CD14-positive monocyte (primary cell): ENCODE data around the gene SIAH3. TPM values are rescaled to one million over a fixed set of nuclear protein-coding genes. Genes with fewer than 3 reads are reported as not detected.
A peak's percentile ranks its signal among the peaks of the same experiment; 100 is the strongest.

ENCODE experiments used
- DNase-seq, 3 donors: peaks; one replicate each; pipeline ENCODE4 v3.0.0-alpha.2; 2011 to 2022
- H2AFZ ChIP-seq: 2 replicates; pipeline ENCODE4 v1.6.0; 2012; ENCODE audit warnings: mild to moderate bottlenecking, low read depth, low read length, inconsistent platforms; ENCODE audit not compliant: insufficient read depth, poor library complexity, severe bottlenecking
- H3K27ac ChIP-seq, 2 donors: 1 replicate in 1 of 2; 2 replicates in 1 of 2; pipeline ENCODE4 v1.5.1; 2012 to 2013; ENCODE audit warnings: low read length in 2 of 2, control low read depth in 1 of 2, inconsistent platforms in 1 of 2, low read depth in 1 of 2, mild to moderate bottlenecking in 1 of 2
- H3K27me3 ChIP-seq, 2 donors: one replicate each; pipeline versions ENCODE4 v1.6.0 to v1.6.1; 2011 to 2013; ENCODE audit warnings: low read length in 2 of 2; ENCODE audit not compliant: control insufficient read depth in 2 of 2, insufficient read depth in 2 of 2
- H3K36me3 ChIP-seq, 2 donors: replicated peaks in 1 of 2; 1 replicate in 1 of 2; 2 replicates in 1 of 2; pipeline versions ENCODE4 v1.5.1 to v1.6.1; 2012 to 2013; ENCODE audit warnings: low read length in 2 of 2, control low read depth in 1 of 2, inconsistent platforms in 1 of 2, mild to moderate bottlenecking in 1 of 2; ENCODE audit not compliant: insufficient read depth in 2 of 2, control insufficient read depth in 1 of 2
- H3K4me1 ChIP-seq, 2 donors: 1 replicate in 1 of 2; 2 replicates in 1 of 2; pipeline versions ENCODE4 v1.5.1 to v1.6.1; 2012 to 2013; ENCODE audit warnings: low read length in 2 of 2, control low read depth in 1 of 2, inconsistent platforms in 1 of 2, mild to moderate bottlenecking in 1 of 2, moderate library complexity in 1 of 2; ENCODE audit not compliant: insufficient read depth in 2 of 2, control insufficient read depth in 1 of 2
- H3K4me2 ChIP-seq: replicated peaks from 2 replicates; pipeline ENCODE3; 2012; ENCODE audit warnings: low read length, moderate library complexity, mild to moderate bottlenecking; ENCODE audit not compliant: poor library complexity, severe bottlenecking; ENCODE audit errors: extremely low read depth
- H3K4me3 ChIP-seq, 3 experiments: fragments of 200-600 bp in 1 of 3; sonication (generic) in 1 of 3; replicated peaks in 1 of 3; 1 replicate in 2 of 3; 2 replicates in 1 of 3; pipeline ENCODE4 v1.5.1; 2011 to 2013; ENCODE audit warnings: low read length in 3 of 3, mild to moderate bottlenecking in 3 of 3, control low read depth in 2 of 3, low read depth in 2 of 3, inconsistent platforms in 1 of 3, moderate library complexity in 1 of 3
- H3K79me2 ChIP-seq: 2 replicates; pipeline ENCODE4 v1.6.0; 2012; ENCODE audit warnings: mild to moderate bottlenecking, control low read depth, inconsistent platforms, low read length, moderate library complexity; ENCODE audit not compliant: insufficient read depth
- H3K9ac ChIP-seq: 2 replicates; pipeline ENCODE4 v1.6.0; 2017; ENCODE audit warnings: low read length, mild to moderate bottlenecking; ENCODE audit not compliant: insufficient read depth, poor library complexity, severe bottlenecking
- H3K9me3 ChIP-seq, 2 donors: replicated peaks in 1 of 2; 1 replicate in 1 of 2; 2 replicates in 1 of 2; pipeline versions ENCODE4 v1.5.1 to v1.6.1; 2012 to 2013; ENCODE audit warnings: low read length in 2 of 2, control low read depth in 1 of 2; ENCODE audit not compliant: control insufficient read depth in 1 of 2, insufficient read depth in 1 of 2
- H4K20me1 ChIP-seq: 2 replicates; pipeline ENCODE4 v1.6.0; 2012; ENCODE audit warnings: mild to moderate bottlenecking, low read length, control low read depth, moderate library complexity; ENCODE audit not compliant: insufficient read depth
- H3K27ac Mint-ChIP-seq, 7 donors: one replicate each; pipeline ENCODE4 v1.8.0; 2020; ENCODE audit warnings: mild to moderate bottlenecking in 7 of 7, mixed read lengths in 7 of 7, moderate library complexity in 6 of 7, inconsistent platforms in 2 of 7
- H3K27me3 Mint-ChIP-seq, 3 donors: one replicate each; pipeline ENCODE4 v1.8.0; 2021 to 2022; ENCODE audit warnings: low read depth in 3 of 3, mild to moderate bottlenecking in 3 of 3, mixed read lengths in 3 of 3, moderate library complexity in 3 of 3, inconsistent platforms in 1 of 3
- H3K36me3 Mint-ChIP-seq, 2 donors: one replicate each; pipeline ENCODE4 v1.8.0; 2020; ENCODE audit warnings: mixed read lengths in 2 of 2, inconsistent platforms in 1 of 2, mild to moderate bottlenecking in 1 of 2
- H3K4me1 Mint-ChIP-seq: one replicate; pipeline ENCODE4 v1.8.0; 2020; ENCODE audit warnings: mild to moderate bottlenecking, mixed read lengths
- H3K4me3 Mint-ChIP-seq, 2 donors: one replicate each; pipeline ENCODE4 v1.8.0; 2020; ENCODE audit warnings: mild to moderate bottlenecking in 2 of 2, mixed read lengths in 2 of 2, moderate library complexity in 1 of 2
- H3K9me3 Mint-ChIP-seq, 7 donors: one replicate each; pipeline ENCODE4 v1.8.0; 2020 to 2022; ENCODE audit warnings: mixed read lengths in 7 of 7, mild to moderate bottlenecking in 6 of 7, moderate library complexity in 6 of 7, inconsistent platforms in 2 of 7
- CTCF ChIP-seq: fragments of 200-600 bp; IDR thresholded peaks from one replicate; pipeline ENCODE4 v1.8.0; 2022; ENCODE audit warnings: antibody characterized with exemption, mild to moderate bottlenecking
- WGBS: methylation state at CpG from one replicate; pipeline ENCODE4 v1.1.5; 2013; ENCODE audit warnings: missing lambda C conversion rate; ENCODE audit not compliant: insufficient coverage; 5-methylcytosine and 5-hydroxymethylcytosine counted together
- intact Hi-C, 2 donors: fragments of 100-400 bp; cut with micrococcal nuclease; formaldehyde crosslinking; loops; one replicate each; pipeline versions ENCODE4 v1.15.0 to v1.15.1; 2023
- polyA plus RNA-seq, 3 donors: library from polyadenylated mRNA; depleted of rRNA in 1 of 3; unstranded in 2 of 3; stranded (reverse) in 1 of 3; fragments of 300-500 nt in 2 of 3; fragments of >200 nt in 1 of 3; fragmentation: Illumina TruSeq in 2 of 3; gene quantifications; 1 replicate in 2 of 3; 2 replicates in 1 of 3; pipeline ENCODE4 v1.2.3, GENCODE V29; 2012 to 2021

SIAH3 gene
- polyA plus RNA-seq, 3 donors: not detected

- no peak overlapping the region for H3K9ac ChIP-seq
- H3K9me3 ChIP-seq: no peaks in the 10 kb centered on the region
- no peaks in the 10 kb centered on the region for H3K79me2 ChIP-seq
- peaks cover 3% of the 10 kb centered on the region for H3K4me1 Mint-ChIP-seq
- no peaks in the 10 kb centered on the region for H4K20me1 ChIP-seq
- H3K27ac ChIP-seq: no peak overlapping the region
- no peaks in the 10 kb centered on the region for H3K27me3 Mint-ChIP-seq
- no peaks in the 10 kb centered on the region for H3K27me3 ChIP-seq
- peak; percentile 70 for TF ChIP-seq CTCF
- no peak overlapping the region for H3K4me3 ChIP-seq
- H2AFZ ChIP-seq: no peak overlapping the region
- no peak overlapping the region for H3K4me2 ChIP-seq
- H3K36me3 ChIP-seq: no peaks in the 10 kb centered on the region
- intact Hi-C loops: loop anchor here in 1 of 2 donors (10.0 kb wide), 1 partner anchor 317 kb away; no protein-coding TSS in a partner anchor
- H3K9me3 Mint-ChIP-seq: peaks cover 0 to 2% (median 0%) of the 10 kb centered on the region in 7 donors
- peak; percentile 18 to 47 (median 21) for DNase-seq
- H3K4me1 ChIP-seq: no peaks in the 10 kb centered on the region
- H3K36me3 Mint-ChIP-seq: no peaks in the 10 kb centered on the region
- no CpG with 5 or more reads among the region's 3 CpGs for WGBS
- H3K4me3 Mint-ChIP-seq: no peak overlapping the region
- H3K27ac Mint-ChIP-seq: no peak overlapping the region
Measured at GRCh38 chr13:45807520-45808099, 43.9 kb downstream of the SIAH3 start.

- no peaks in the 10 kb centered on the region for H3K4me1 Mint-ChIP-seq
- H3K27ac Mint-ChIP-seq: no peak overlapping the region
- H3K9me3 Mint-ChIP-seq: peaks cover 0 to 2% (median 0%) of the 10 kb centered on the region in 7 donors
- no peaks in the 10 kb centered on the region for H3K4me1 ChIP-seq
- no peak overlapping the region for H3K4me3 Mint-ChIP-seq
- no peaks in the 10 kb centered on the region for H4K20me1 ChIP-seq
- H3K36me3 Mint-ChIP-seq: no peaks in the 10 kb centered on the region
- no peak for TF ChIP-seq CTCF
- no peaks in the 10 kb centered on the region for H3K27me3 ChIP-seq
- no peak overlapping the region for H2AFZ ChIP-seq
- H3K4me3 ChIP-seq: no peak overlapping the region
- no peak overlapping the region for H3K4me2 ChIP-seq
- H3K27ac ChIP-seq: no peak overlapping the region
- WGBS: 93% methylated on average over 2 of the region's 5 CpGs
- intact Hi-C loops: loop anchor here in 1 of 2 donors (10.0 kb wide), 1 partner anchor 324 kb away; no protein-coding TSS in a partner anchor
- no peaks in the 10 kb centered on the region for H3K36me3 ChIP-seq
- H3K79me2 ChIP-seq: no peaks in the 10 kb centered on the region
- no peak overlapping the region for H3K9ac ChIP-seq
- peaks cover 0 to 3% (median 0%) of the 10 kb centered on the region in 3 donors for H3K27me3 Mint-ChIP-seq
- DNase-seq: no peak
- H3K9me3 ChIP-seq: no peaks in the 10 kb centered on the region
Measured at GRCh38 chr13:45800485-45800884, 51.1 kb downstream of the SIAH3 start.
